ENCODE data around the gene PTCHD4.

GRCh38 chr6:48136856-48137255 is 25.9 kb upstream of the PTCHD4 start:
- TF ChIP-seq CTCF (IDR thresholded peaks at IDR 0.05; ENCODE audit: insufficient read depth, low read depth, low read length) (no peak), EZH2 (IDR thresholded peaks at IDR 0.05; ENCODE audit: insufficient read depth, low read length) (no peak)
